Liver (tissue), 3 donors: ENCODE results near the gene GRB14.
"Not testable (repeated sequence)": the region's sequence is repeated elsewhere in the genome, so short reads cannot be mapped to it uniquely, and the experiment has no call there.

ENCODE experiments used
- ATF3 ChIP-seq: IDR thresholded peaks from 2 replicates; pipeline ENCODE4 v1.6.1; 2016; ENCODE audit warnings: antibody characterized with exemption
- CTCF ChIP-seq: fragments of 150-350 bp; IDR thresholded peaks from 2 replicates; pipeline ENCODE4 v1.5.1; 2017; ENCODE audit warnings: improper control_type of control experiment, low read depth, low read length; ENCODE audit not compliant: missing input control
- EGR1 ChIP-seq, 2 donors: IDR thresholded peaks; 2 replicates each; pipeline ENCODE4 v1.6.1; 2016 to 2018; ENCODE audit warnings: antibody characterized with exemption in 2 of 2, low read depth in 2 of 2
- FOXA1 ChIP-seq: IDR thresholded peaks from 2 replicates; pipeline ENCODE4 v1.6.1; 2016; ENCODE audit warnings: antibody characterized with exemption
- GABPA ChIP-seq, 2 donors: IDR thresholded peaks in 1 of 2; conservative IDR thresholded peaks in 1 of 2; 2 replicates each; pipeline ENCODE4 v1.6.1; 2016; ENCODE audit warnings: antibody characterized with exemption in 2 of 2, mild to moderate bottlenecking in 1 of 2, moderate library complexity in 1 of 2
- HNF4A ChIP-seq, 2 donors: conservative IDR thresholded peaks; 2 replicates each; pipeline ENCODE4 v1.6.1; 2016; ENCODE audit warnings: antibody characterized with exemption in 2 of 2, mild to moderate bottlenecking in 2 of 2
- JUND ChIP-seq, 2 donors: IDR thresholded peaks; 2 replicates each; pipeline ENCODE4 v1.6.1; 2016; ENCODE audit warnings: antibody characterized with exemption in 2 of 2
- MAX ChIP-seq: IDR thresholded peaks from 2 replicates; pipeline ENCODE4 v1.6.1; 2016; ENCODE audit warnings: antibody characterized with exemption
- RAD21 ChIP-seq, 2 donors: IDR thresholded peaks; 2 replicates each; pipeline ENCODE4 v1.6.1; 2016; ENCODE audit warnings: antibody characterized with exemption in 2 of 2, mild to moderate bottlenecking in 2 of 2
- REST ChIP-seq: IDR thresholded peaks from 2 replicates; pipeline ENCODE4 v1.6.1; 2016; ENCODE audit warnings: antibody characterized with exemption, mild to moderate bottlenecking
- RXRA ChIP-seq, 2 donors: IDR thresholded peaks; 2 replicates each; pipeline ENCODE4 v1.6.1; 2017 to 2018; ENCODE audit warnings: antibody characterized with exemption in 2 of 2, mild to moderate bottlenecking in 1 of 2
- SP1 ChIP-seq: IDR thresholded peaks from 2 replicates; pipeline ENCODE4 v1.6.1; 2018; ENCODE audit warnings: antibody characterized with exemption, mild to moderate bottlenecking
- TAF1 ChIP-seq: conservative IDR thresholded peaks from 2 replicates; pipeline ENCODE4 v1.6.1; 2016; ENCODE audit warnings: antibody characterized with exemption, mild to moderate bottlenecking
- donor health status: healthy.
- donor health status: healthy.

- not testable (repeated sequence) for TF ChIP-seq CTCF; SP1; REST; MAX; RXRA (IDR thresholded peaks at IDR 0.05); RAD21 (IDR thresholded peaks at IDR 0.05); JUND (IDR thresholded peaks at IDR 0.05); FOXA1; EGR1 (IDR thresholded peaks at IDR 0.05; ENCODE audit: low read depth in 2 of 2); GABPA (IDR thresholded peaks at IDR 0.05 in 1 of 2, conservative IDR thresholded peaks at IDR 0.05 in 1 of 2); ATF3; TAF1; HNF4A (conservative IDR thresholded peaks at IDR 0.05)
These were observed 7.0 kb upstream of the GRB14 start for GRCh38 chr2:164628319-164628718.
